Kidney glomerular epithelial cell (primary cell): ENCODE measurements around the gene QSER1.
A peak's percentile ranks its signal among the peaks of the same experiment; 100 is the strongest.
"Not testable (repeated sequence)": the region's sequence is repeated elsewhere in the genome, so short reads cannot be mapped to it uniquely, and the experiment has no call there.

Experiments
- DNase-seq: peaks from one replicate; lab custom pipeline; 2025; lab: John Stamatoyannopoulos, UW

The QSER1 gene

DNA sequence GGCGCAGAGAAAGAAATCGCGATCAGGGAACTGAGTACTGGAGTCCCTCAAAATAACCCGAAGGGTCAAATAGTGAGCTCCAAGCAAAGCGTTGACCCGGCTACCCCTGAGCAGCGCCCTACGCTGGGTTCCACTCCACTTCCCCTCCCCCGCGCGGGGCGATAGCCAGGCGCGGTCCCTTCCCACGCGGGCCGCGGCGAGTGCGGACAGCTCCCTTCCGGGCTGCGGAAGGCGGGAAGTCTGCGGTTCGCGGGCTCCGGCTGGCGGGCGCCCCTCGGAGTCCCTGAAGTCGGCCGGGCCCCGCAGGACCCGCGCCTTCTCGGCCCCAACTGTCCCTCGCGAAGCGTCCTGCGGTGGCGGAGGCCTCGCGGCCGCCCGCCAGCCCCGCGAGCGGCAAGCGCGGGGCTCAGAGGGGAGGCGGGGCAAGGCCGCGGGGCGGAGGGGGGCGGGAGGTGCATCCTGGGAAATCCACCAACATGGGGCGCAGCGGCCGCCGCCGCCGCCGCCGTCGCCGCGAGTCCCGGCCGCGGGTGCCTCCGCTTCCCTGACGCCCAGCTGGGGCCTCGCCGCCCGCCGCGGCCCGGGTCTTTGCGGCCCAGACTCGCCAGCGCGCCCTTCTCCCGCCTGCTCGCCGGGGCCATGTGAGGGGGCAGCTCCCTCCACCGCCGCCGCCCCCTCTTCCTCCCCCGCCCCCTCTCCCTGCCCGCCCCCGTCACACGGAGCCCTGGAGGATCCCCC lies at the start of gene QSER1:
QSER1 (plus strand) TSS at position 457 of the 738 bp plus-strand sequence. CDS start 315 bp downstream, outside the sequence.
- peak; percentile 67 for DNase-seq

DNA sequence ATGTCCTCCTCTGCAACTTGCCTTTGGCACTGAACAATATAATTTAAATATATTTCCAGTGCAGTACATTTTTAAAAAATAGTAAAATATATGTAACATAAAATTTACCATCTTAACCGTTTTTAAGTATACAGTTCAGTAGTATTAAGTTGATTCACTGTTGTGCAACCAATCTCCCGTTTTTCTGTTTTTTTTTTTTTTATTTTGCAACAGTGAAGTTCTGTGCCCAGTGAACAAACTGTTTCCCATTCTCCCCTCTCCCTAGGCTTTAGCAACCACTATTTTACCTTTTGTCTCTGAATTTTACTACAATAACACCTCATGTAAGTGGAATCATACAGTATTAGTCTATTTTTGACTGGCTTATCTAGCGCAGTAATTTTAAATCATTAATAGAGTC lies 49.1 kb upstream of the QSER1 start:
- no peak for DNase-seq

- no peak for DNase-seq
These were observed 45.1 kb upstream of the QSER1 start for GRCh38 chr11:32847511-32847910.

- DNase-seq = no peak
These were observed 42.9 kb upstream of the QSER1 start for GRCh38 chr11:32849761-32850160.

- DNase-seq = no peak
These were observed 41.4 kb upstream of the QSER1 start for GRCh38 chr11:32851251-32851650.

DNA sequence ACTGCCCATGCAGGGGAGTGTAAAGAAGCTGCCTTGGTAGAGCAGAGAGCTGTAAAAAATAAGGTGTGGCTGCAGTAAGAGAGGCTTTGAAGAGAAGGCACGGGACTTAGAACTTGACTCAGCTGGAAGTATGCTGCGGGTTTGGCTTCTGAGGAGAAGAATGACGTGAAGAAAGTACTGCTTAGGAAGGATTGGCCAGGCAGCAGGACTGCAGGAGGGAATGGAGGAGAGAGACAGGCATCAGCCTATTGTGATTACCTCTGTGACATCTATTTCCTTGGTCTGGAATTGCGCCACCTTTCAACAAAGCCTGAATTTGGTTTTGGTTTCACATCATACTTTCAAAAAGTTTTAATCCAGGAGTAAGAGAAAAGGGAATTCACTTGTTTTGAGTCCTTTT lies 40.4 kb upstream of the QSER1 start:
- DNase-seq = no peak

- no peak for DNase-seq
These were observed 37.0 kb upstream of the QSER1 start for GRCh38 chr11:32855601-32856000.

GRCh38 chr11:32858731-32859130 lies 33.9 kb upstream of the QSER1 start:
- no peak for DNase-seq

DNA sequence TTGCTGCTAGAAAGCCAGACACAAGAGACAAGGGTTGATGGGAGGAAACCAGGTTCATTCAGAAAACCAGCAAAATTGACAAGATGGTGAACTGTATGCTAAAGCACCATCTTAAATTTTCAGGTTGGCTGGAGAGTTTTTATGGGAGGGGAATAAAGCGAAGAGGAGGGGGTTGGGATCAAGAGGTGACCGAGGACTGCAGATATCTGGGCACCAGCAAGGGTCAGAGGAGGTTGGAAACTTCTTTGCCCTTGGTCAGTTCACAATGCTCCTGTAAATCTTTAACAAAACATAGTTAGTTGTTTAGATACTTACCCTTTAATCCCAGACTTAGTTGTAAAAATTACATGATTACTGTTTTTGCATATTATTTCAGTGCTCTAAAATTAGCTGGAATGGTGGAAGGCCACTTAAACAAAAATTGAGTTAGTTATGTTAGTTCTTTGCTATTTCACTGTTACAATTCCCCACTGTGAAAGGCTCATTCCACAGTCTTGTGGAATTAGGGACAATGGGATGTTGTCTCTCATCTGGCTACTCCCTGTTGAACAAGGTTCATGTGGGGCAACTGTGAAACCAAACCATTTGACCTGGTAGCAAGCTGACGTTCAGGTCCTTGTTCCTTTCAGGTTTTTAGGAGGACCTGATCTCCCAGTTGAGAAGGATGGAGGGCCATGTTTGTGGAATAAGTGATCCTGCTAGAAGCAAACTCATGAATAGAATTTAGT lies 30.6 kb upstream of the QSER1 start:
- no peak for DNase-seq

- DNase-seq = no peak
These were observed 28.1 kb upstream of the QSER1 start for GRCh38 chr11:32864555-32864954.

DNA sequence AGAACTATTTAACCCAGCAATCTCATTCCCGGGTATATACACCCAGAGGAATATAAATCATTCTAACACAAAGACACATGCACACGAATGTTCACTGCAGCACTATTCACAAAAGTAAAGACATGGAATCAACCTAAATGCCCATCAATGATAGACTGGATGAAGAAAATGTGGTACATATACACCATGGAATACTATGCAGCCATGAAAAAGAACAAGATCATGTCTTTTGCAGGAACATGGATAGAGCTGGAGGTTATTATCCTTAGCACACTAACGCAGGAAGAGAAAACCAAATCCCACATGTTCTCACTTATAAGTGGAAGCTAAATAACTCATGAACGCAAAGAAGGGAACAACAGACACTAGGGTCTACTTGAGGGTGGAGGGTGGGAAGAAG lies 23.9 kb upstream of the QSER1 start:
- DNase-seq = not testable (repeated sequence)

GRCh38 chr11:32870676-32871075 lies 21.9 kb upstream of the QSER1 start:
- DNase-seq = no peak

DNA sequence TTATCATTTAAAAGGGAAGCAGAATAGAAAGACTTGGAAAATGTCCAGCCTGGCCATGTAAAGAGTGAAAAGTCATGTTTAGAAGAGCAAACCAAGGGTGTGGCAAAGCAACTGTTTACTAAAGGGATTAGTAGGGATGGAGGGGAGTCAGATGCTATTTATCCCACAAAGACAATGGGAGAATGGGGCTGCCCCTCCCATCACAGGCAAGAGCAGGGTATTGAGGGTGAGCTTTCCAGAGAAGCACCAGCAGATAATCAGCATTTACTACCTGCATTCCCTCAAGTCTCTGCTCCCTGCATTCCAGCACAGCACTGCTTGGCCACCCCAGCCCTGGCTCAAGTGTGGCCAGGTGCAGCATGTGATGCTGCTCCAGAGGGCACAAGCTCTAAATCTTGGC lies 18.5 kb upstream of the QSER1 start:
- no peak for DNase-seq

DNA sequence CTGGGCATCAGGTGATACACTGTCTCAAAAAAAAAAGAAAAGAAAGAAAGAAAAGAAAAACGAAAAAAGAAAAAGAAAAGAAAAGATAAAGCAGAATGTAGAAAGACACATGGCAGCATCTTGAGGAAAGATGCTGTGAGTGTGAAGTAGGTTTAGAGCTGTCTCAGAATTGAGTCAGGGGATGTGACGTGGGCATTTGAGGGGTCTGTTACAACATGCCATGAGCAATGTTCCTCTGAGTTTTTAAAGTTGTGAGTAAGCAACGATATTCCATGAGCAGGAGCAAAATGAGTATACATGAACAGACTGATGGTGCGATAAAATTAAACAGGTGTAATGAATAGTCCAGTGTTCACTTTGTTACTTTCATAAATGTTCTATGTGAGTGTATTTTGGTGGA lies 11.3 kb upstream of the QSER1 start:
- DNase-seq = no peak

DNA sequence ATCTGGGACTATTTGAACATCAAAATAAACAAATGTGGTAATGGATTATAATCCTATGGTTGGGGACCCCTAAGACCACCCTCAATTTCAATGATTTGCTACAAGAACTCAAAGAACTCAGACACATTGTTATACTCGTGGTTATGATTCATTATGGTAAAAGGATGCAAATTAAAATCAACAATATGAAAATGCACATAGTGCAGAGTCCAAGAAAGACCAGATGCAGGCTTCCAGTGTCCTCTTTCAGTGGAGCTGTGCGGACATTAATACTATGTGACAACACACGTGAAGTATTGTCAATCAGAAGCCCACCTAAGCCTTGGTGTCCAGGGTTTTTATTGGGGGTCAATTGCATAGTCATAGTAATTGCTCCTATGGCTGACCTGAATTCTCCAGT lies 9.2 kb upstream of the QSER1 start:
- DNase-seq = no peak

DNA sequence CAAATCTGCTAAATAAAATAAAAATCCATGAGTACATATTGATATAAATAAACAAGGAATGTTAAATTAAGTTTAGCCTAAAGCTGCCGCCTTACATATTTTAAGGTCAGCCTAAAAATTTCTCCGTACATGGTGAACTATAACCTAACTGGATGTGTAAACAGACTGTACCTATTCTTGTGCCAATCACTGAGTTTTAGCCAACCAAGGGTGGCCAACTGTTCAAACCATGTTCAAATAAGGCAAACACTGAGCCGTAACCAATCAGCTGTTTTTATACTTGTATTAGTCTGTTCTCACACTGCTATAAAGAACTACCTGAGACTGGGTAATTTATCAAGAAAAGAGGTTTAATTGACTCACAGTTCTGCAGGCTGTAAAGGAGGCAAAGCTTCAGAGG lies 8.6 kb upstream of the QSER1 start:
- DNase-seq = no peak

DNA sequence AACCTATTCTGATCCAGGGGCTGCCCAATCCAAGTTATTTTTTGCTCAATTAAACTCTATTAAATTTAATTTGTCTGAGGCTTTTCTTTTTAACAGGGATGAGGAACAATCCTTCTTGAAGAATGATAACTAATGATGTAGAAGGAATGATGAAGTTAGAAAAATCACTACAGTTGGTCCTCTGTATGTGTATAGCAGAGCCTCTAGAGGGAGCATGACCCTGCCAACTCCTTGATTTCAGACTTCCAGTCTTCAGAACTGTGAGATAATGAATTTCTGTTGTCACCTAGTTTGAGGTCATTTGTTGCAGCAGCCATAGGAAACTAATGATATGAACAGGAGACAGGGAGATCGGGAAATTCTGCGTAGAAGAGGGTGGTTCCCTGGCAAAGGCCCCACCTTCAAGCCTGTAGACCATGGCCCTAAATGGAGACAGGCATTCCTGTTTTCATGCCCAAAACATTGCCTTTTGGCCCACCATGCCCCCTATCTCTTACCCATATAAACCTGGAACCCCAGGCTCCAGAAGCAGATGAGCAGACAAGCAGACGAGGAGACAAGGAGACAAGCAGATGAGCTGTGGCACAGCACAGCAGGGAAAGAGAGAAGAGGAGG lies 7.7 kb upstream of the QSER1 start:
- DNase-seq = peak; percentile 12

DNA sequence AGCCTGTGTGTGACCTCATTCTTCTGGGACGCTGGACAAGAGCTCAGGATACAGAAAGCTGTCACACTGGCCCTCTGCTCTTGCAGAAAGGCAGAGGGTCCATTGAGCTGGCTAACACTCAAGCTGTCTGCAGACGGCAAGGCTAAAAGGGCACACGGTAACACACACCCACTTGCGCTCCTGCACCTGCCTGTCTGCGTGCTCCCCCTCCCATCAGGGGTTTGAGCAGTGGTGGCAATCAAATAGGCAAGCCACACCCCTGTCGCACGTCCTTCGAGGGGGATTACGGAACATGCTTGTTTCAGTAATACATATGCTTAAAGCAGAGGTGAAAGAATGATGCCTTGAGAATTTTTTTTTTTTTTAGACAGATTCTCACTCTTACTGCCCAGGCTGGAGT lies 7.1 kb upstream of the QSER1 start:
- DNase-seq = no peak

DNA sequence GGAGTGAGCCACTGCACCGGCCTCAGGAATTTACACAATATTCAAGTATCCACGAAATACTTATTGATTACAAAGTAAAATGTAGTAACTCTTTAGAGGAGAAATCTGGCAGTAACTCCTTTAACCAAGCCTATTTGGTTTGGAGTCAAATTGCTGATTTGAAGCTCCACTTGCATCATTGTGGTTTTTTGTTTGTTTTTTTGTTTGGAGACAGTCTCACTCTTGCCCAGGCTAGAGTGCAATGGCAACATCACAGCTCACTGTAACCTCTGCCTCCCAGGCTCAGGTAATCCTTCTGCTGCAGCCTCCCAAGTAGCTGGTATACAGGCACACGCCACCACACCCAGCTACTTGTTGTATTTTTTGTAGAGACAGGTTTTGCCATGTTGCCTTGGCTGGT lies 6.4 kb upstream of the QSER1 start:
- DNase-seq = no peak

GRCh38 chr11:32887707-32888383 lies 4.8 kb upstream of the QSER1 start:
- DNase-seq = not testable (repeated sequence)

GRCh38 chr11:32888384-32888710 lies 4.3 kb upstream of the QSER1 start:
- not testable (repeated sequence) for DNase-seq

GRCh38 chr11:32888805-32889204 lies 3.8 kb upstream of the QSER1 start:
- no peak for DNase-seq
